ENCODE results near the gene MAD2L2. TPM values are rescaled to one million over a fixed set of nuclear protein-coding genes. Genes with fewer than 3 reads are reported as not detected.

MAD2L2 gene
- total and polyA plus RNA-seq, 9 of the 15 experiments (the other 6 are each of a cell fraction or from before 2014, with no cell fraction given), result 12.4 to 286 (median 143) TPM

DNA sequence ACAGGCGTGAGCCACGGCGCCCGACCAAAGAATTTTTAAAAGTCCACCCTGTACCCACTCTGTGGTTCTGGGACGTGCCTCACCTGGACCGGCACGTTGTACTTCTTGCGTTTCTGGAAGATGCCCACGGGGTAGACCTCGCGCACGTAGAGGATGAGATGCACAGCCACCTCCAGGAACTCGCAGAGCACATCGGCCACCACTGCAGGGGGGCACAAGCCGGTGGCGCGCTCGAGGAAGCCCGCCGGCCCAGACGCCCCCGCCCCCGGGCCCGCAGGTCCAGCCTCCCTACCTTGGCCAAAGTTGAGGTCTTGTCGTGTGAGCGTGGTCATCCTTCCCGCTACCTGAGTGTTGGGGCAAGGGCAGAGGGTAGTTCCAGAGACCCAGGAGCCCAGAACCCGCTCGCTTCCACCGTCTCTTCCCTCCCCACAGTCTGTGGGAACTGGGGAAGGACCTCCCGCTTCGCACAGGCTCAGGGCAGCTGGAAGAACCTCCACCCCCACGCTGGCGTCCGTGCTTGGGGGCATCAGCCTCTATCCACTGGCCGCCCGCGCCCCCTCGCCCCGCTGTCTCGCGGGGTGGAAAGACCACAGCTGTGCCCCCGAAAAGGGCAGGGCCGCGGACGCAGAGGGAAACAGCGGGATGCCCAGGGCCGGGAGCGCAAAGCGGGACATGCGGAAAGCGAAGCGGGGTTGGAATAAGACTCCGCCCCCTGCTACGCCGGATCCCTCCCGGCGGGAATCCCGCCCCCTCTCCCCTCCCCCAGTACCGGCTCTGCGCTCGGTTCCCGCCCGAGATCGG is 478 bp downstream of the MAD2L2 start (continued):
- TF ChIP-seq, protein P1, sequence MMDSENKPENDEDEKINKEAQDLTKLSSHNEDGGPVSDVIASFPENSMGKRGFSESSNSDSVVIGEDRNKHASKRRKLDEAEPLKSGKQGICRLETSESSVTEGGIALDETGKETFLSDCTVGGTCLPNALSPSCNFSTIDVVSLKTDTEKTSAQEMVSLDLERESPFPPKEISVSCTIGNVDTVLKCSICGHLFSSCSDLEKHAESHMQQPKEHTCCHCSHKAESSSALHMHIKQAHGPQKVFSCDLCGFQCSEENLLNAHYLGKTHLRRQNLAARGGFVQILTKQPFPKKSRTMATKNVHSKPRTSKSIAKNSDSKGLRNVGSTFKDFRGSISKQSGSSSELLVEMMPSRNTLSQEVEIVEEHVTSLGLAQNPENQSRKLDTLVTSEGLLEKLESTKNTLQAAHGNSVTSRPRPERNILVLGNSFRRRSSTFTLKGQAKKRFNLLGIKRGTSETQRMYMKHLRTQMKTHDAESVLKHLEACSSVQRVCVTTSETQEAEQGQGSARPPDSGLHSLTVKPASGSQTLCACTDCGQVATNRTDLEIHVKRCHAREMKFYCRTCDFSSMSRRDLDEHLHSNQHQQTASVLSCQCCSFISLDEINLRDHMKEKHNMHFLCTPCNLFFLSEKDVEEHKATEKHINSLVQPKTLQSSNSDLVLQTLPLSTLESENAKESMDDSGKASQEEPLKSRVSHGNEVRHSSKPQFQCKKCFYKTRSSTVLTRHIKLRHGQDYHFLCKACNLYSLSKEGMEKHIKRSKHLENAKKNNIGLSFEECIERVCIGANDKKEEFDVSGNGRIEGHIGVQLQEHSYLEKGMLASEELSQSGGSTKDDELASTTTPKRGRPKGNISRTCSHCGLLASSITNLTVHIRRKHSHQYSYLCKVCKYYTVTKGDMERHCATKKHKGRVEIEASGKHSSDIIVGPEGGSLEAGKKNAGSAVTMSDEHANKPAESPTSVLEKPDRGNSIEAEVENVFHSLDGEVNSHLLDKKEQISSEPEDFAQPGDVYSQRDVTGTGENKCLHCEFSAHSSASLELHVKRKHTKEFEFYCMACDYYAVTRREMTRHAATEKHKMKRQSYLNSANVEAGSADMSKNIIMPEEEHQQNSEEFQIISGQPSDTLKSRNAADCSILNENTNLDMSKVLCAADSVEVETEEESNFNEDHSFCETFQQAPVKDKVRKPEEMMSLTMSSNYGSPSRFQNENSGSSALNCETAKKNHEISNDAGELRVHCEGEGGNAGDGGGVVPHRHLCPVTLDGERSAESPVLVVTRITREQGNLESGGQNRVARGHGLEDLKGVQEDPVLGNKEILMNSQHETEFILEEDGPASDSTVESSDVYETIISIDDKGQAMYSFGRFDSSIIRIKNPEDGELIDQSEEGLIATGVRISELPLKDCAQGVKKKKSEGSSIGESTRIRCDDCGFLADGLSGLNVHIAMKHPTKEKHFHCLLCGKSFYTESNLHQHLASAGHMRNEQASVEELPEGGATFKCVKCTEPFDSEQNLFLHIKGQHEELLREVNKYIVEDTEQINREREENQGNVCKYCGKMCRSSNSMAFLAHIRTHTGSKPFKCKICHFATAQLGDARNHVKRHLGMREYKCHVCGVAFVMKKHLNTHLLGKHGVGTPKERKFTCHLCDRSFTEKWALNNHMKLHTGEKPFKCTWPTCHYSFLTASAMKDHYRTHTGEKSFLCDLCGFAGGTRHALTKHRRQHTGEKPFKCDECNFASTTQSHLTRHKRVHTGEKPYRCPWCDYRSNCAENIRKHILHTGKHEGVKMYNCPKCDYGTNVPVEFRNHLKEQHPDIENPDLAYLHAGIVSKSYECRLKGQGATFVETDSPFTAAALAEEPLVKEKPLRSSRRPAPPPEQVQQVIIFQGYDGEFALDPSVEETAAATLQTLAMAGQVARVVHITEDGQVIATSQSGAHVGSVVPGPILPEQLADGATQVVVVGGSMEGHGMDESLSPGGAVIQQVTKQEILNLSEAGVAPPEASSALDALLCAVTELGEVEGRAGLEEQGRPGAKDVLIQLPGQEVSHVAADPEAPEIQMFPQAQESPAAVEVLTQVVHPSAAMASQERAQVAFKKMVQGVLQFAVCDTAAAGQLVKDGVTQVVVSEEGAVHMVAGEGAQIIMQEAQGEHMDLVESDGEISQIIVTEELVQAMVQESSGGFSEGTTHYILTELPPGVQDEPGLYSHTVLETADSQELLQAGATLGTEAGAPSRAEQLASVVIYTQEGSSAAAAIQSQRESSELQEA (IDR thresholded peaks at IDR 0.05; ENCODE audit: low read depth), result no peak
- TF ChIP-seq HDGF (IDR thresholded peaks at IDR 0.05), result no peak
- TF ChIP-seq HNRNPLL (IDR thresholded peaks at IDR 0.05; ENCODE audit: low read depth, low read length, poor library complexity, severe bottlenecking), result peak; percentile 33
- no peak for TF ChIP-seq NFE2 (IDR thresholded peaks at IDR 0.05; ENCODE audit: low read depth)
- no peak for TF ChIP-seq ARHGAP35 (IDR thresholded peaks at IDR 0.05; ENCODE audit: partially characterized antibody)
- TF ChIP-seq ZNF197 (CRISPR knock-in tag; IDR thresholded peaks at IDR 0.05; ENCODE audit: low read depth), result no peak
- TF ChIP-seq TAF9B (IDR thresholded peaks at IDR 0.05; ENCODE audit: partially characterized antibody), result no peak
- TF ChIP-seq, protein P2, sequence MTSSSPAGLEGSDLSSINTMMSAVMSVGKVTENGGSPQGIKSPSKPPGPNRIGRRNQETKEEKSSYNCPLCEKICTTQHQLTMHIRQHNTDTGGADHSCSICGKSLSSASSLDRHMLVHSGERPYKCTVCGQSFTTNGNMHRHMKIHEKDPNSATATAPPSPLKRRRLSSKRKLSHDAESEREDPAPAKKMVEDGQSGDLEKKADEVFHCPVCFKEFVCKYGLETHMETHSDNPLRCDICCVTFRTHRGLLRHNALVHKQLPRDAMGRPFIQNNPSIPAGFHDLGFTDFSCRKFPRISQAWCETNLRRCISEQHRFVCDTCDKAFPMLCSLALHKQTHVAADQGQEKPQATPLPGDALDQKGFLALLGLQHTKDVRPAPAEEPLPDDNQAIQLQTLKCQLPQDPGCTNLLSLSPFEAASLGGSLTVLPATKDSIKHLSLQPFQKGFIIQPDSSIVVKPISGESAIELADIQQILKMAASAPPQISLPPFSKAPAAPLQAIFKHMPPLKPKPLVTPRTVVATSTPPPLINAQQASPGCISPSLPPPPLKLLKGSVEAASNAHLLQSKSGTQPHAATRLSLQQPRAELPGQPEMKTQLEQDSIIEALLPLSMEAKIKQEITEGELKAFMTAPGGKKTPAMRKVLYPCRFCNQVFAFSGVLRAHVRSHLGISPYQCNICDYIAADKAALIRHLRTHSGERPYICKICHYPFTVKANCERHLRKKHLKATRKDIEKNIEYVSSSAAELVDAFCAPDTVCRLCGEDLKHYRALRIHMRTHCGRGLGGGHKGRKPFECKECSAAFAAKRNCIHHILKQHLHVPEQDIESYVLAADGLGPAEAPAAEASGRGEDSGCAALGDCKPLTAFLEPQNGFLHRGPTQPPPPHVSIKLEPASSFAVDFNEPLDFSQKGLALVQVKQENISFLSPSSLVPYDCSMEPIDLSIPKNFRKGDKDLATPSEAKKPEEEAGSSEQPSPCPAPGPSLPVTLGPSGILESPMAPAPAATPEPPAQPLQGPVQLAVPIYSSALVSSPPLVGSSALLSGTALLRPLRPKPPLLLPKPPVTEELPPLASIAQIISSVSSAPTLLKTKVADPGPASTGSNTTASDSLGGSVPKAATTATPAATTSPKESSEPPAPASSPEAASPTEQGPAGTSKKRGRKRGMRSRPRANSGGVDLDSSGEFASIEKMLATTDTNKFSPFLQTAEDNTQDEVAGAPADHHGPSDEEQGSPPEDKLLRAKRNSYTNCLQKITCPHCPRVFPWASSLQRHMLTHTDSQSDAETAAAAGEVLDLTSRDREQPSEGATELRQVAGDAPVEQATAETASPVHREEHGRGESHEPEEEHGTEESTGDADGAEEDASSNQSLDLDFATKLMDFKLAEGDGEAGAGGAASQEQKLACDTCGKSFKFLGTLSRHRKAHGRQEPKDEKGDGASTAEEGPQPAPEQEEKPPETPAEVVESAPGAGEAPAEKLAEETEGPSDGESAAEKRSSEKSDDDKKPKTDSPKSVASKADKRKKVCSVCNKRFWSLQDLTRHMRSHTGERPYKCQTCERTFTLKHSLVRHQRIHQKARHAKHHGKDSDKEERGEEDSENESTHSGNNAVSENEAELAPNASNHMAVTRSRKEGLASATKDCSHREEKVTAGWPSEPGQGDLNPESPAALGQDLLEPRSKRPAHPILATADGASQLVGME (CRISPR knock-in tag; IDR thresholded peaks at IDR 0.05), result 0 out of 2 replicates have a peak, but pooled peaks have one; percentile 47
- TF ChIP-seq, protein P3, sequence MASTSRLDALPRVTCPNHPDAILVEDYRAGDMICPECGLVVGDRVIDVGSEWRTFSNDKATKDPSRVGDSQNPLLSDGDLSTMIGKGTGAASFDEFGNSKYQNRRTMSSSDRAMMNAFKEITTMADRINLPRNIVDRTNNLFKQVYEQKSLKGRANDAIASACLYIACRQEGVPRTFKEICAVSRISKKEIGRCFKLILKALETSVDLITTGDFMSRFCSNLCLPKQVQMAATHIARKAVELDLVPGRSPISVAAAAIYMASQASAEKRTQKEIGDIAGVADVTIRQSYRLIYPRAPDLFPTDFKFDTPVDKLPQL (IDR thresholded peaks at IDR 0.05; ENCODE audit: extremely low read depth, insufficient read length), result no peak
- no peak; a peak in 1 of 4 replicates for TF ChIP-seq NONO (IDR thresholded peaks at IDR 0.05; ENCODE audit: low read depth in 2 of 2, low read length in 1 of 2)
- TF ChIP-seq NR2C1 (IDR thresholded peaks at IDR 0.05), result no peak
- no peak for TF ChIP-seq NR2C1 (tag; IDR thresholded peaks at IDR 0.05)
- no peak for TF ChIP-seq SREBF1 (IDR thresholded peaks at IDR 0.05; ENCODE audit: borderline replicate concordance, low read depth, low read length)
